MM.1S (cell line): ENCODE data around the gene FOXD2.

Experiments used
- EZH2 ChIP-seq: fragments of 300-600 bp; sonication (generic); optimal IDR thresholded peaks from 2 replicates; pipeline ENCODE3; 2017; ENCODE audit warnings: low read depth, mild to moderate bottlenecking, antibody characterized with exemption, low read length, mixed read lengths
- EZH2phosphoT487 ChIP-seq: fragments of 300-600 bp; sonication (generic); IDR thresholded peaks from 2 replicates; pipeline ENCODE4 v1.6.1; 2018; ENCODE audit warnings: antibody characterized with exemption, low read length
- TF ChIP-seq, protein P1 (sequence below): fragments of 300-600 bp; sonication (generic); IDR thresholded peaks from 2 replicates; pipeline ENCODE4 v1.5.1; 2016; ENCODE audit warnings: antibody characterized with exemption, low read length, mixed read lengths

DNA sequence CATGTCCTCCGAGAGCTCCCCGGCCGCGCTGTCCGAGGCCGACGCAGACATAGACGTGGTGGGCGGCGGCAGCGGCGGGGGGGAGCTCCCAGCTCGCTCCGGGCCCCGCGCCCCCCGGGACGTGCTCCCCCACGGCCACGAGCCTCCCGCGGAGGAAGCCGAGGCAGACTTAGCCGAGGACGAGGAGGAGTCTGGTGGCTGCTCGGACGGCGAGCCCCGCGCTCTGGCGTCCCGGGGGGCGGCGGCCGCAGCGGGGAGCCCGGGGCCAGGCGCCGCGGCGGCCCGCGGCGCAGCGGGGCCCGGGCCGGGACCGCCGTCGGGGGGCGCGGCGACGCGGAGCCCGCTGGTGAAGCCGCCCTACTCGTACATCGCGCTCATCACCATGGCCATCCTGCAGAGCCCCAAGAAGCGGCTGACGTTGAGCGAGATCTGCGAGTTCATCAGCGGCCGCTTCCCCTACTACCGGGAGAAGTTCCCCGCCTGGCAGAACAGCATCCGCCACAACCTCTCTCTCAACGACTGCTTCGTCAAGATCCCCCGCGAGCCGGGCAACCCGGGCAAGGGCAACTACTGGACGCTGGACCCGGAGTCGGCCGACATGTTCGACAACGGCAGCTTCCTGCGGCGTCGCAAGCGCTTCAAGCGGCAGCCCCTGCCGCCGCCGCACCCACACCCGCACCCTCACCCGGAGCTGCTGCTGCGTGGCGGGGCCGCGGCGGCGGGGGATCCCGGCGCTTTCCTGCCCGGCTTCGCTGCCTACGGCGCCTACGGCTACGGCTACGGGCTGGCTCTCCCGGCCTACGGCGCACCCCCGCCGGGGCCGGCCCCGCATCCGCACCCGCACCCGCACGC is 547 bp downstream of the FOXD2 start:
- TF ChIP-seq EZH2 (no peak), EZH2phosphoT487 (no peak)
- TF ChIP-seq, protein P1, sequence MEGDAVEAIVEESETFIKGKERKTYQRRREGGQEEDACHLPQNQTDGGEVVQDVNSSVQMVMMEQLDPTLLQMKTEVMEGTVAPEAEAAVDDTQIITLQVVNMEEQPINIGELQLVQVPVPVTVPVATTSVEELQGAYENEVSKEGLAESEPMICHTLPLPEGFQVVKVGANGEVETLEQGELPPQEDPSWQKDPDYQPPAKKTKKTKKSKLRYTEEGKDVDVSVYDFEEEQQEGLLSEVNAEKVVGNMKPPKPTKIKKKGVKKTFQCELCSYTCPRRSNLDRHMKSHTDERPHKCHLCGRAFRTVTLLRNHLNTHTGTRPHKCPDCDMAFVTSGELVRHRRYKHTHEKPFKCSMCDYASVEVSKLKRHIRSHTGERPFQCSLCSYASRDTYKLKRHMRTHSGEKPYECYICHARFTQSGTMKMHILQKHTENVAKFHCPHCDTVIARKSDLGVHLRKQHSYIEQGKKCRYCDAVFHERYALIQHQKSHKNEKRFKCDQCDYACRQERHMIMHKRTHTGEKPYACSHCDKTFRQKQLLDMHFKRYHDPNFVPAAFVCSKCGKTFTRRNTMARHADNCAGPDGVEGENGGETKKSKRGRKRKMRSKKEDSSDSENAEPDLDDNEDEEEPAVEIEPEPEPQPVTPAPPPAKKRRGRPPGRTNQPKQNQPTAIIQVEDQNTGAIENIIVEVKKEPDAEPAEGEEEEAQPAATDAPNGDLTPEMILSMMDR: no peak
